Omental fat pad (tissue), 4 donors: ENCODE measurements around the gene SETD1A. TPM values are rescaled to one million over a fixed set of nuclear protein-coding genes. Genes with fewer than 3 reads are reported as not detected.

ENCODE experiments used
- ATAC-seq: fragments of 150-250 bp; one replicate; pipeline ENCODE4 v1.9.1; 2016; ENCODE audit warnings: mild to moderate bottlenecking, moderate library complexity; ENCODE audit not compliant: low FRiP score
- DNase-seq: peaks from one replicate; pipeline ENCODE4 v3.0.0-alpha.2; 2019; ENCODE audit warnings: low spot score
- CTCF ChIP-seq, 3 donors: fragments of 450-650 bp; IDR thresholded peaks; one replicate each; pipeline ENCODE4 v1.5.1; 2016 to 2017; ENCODE audit warnings: antibody characterized with exemption in 3 of 3, mild to moderate bottlenecking in 3 of 3, moderate library complexity in 2 of 3
- total RNA-seq, 4 donors: library from RNA; depleted of rRNA; stranded (reverse); fragments of >200 nt; gene quantifications; one replicate each; pipeline ENCODE4 v1.1.0, GENCODE V29; 2016

Gene SETD1A
- total RNA-seq, 4 donors from 2014 or later, result 5.3 to 13.6 (median 9.2) TPM

DNA sequence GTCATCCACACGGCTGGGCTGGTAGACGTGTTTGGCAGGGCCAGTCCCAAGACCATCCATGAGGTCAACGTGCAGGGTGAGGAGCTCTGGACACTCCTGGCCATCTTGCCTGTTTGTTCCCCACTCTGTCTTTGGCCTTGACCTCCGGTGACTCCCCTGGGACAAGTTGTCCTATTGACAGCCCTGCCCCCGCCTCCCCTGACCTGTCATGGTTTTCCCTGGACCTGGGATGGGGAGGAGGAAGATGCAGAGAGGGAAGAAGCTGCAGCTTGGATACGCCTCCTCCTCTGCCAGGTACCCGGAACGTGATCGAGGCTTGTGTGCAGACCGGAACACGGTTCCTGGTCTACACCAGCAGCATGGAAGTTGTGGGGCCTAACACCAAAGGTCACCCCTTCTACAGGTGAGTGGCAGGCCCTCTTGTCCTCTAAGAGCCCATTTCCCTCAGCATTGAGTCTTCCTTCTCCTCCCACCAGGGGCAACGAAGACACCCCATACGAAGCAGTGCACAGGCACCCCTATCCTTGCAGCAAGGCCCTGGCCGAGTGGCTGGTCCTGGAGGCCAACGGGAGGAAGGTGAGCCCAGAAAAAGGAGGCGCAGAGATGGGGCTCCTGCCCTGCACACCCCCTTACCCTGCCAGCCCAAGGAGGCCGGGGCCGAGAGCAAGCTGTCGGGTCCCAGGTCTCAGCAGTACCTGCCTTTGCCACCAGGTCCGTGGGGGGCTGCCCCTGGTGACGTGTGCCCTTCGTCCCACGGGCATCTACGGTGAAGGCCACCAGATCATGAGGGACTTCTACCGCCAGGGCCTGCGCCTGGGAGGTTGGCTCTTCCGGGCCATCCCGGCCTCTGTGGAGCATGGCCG is 28.8 kb downstream of the SETD1A start:
- DNase-seq, result no peak
- TF ChIP-seq CTCF (IDR thresholded peaks at IDR 0.05), result no peak

GRCh38 chr16:30987581-30988190 is 30.1 kb downstream of the SETD1A start:
- DNase-seq (no peak), ATAC-seq (no peak)
- TF ChIP-seq CTCF (IDR thresholded peaks at IDR 0.05), result no peak

More for the DNA sequence above, 28.8 kb downstream of the SETD1A start:
- no peak for ATAC-seq

DNA sequence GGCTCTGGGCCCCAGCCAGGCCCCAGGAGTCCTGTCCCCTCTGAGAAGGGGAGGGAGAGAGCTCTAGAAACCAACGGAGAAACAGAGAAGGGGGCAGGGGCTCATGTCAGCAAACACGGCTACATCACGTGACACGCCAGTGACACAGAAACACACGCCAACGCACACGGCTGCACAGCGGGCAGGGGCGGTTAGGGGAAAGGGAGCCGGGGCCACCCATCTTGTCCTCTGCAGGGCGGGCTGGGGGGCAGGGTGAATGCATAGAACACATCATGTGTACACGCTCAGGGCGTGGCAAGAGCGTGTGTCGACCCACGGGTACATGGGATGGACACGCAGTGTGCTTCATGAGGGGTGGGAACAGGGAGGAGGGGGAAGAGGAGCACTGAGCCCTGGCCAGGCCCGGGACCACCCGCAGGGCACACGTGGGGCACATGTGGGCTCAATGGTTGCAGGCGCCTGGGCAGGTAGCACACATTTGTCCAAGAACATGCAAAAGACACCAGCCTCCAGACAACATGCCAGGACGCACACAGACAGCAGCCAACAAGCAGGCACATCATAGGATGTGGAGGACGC is 32.0 kb downstream of the SETD1A start:
- no peak for DNase-seq
- ATAC-seq, result no peak
- TF ChIP-seq CTCF (IDR thresholded peaks at IDR 0.05), result no peak

GRCh38 chr16:30990105-30990504 is 32.6 kb downstream of the SETD1A start:
- DNase-seq (no peak), ATAC-seq (no peak)
- TF ChIP-seq CTCF (IDR thresholded peaks at IDR 0.05), result no peak

- ATAC-seq (no peak), DNase-seq (no peak)
- TF ChIP-seq CTCF (IDR thresholded peaks at IDR 0.05), result no peak
These were observed 33.5 kb downstream of the SETD1A start for GRCh38 chr16:30991052-30991451.

- no peak for TF ChIP-seq CTCF (IDR thresholded peaks at IDR 0.05)
- ATAC-seq (no peak), DNase-seq (no peak)
These were observed 34.8 kb downstream of the SETD1A start for GRCh38 chr16:30992276-30992780.
